HEK293 (cell line): ENCODE results near the gene ANTXR1.

Source experiments
- SETDB1 ChIP-seq: IDR thresholded peaks from one replicate; pipeline ENCODE4 v1.6.1; 2017; ENCODE audit warnings: mild to moderate bottlenecking, low read length, moderate library complexity, mixed read lengths; ENCODE audit not compliant: insufficient read length
- TCF7L2 ChIP-seq: IDR thresholded peaks from 2 replicates; pipeline ENCODE4 v1.6.1; 2011; ENCODE audit warnings: low read depth, mild to moderate bottlenecking, inconsistent platforms, low read length, moderate library complexity, borderline replicate concordance
- ZFHX2 ChIP-seq: fragments of 450-650 bp; formaldehyde crosslinking; conservative IDR thresholded peaks from 2 replicates; pipeline ENCODE4 v1.5.1; 2016; ENCODE audit warnings: missing biosample characterization, missing genetic modification characterization
- ZNF274 ChIP-seq, 2 experiments: fragments of 200-500 bp in 1 of 2; fragments of 450-650 bp in 1 of 2; sonication (Bioruptor generic) in 1 of 2; formaldehyde crosslinking in 1 of 2; IDR thresholded peaks; 2 replicates each; pipeline versions ENCODE4 v1.5.1 to v1.6.1; 2014 to 2016; ENCODE audit warnings: borderline replicate concordance in 1 of 2, inconsistent platforms in 1 of 2, low read length in 1 of 2, missing biosample characterization in 1 of 2, missing genetic modification characterization in 1 of 2
- ZNF335 ChIP-seq: fragments of 450-650 bp; formaldehyde crosslinking; conservative IDR thresholded peaks from 2 replicates; pipeline ENCODE4 v1.5.1; 2016; ENCODE audit warnings: missing biosample characterization, missing genetic modification characterization
- ZNF433 ChIP-seq: fragments of 450-650 bp; formaldehyde crosslinking; IDR thresholded peaks from 2 replicates; pipeline ENCODE4 v1.5.1; 2016; ENCODE audit warnings: missing biosample characterization, missing genetic modification characterization, low read depth
- ZNF48 ChIP-seq: fragments of 450-650 bp; formaldehyde crosslinking; IDR thresholded peaks from 2 replicates; pipeline ENCODE4 v1.5.1; 2016; ENCODE audit warnings: missing biosample characterization, missing genetic modification characterization
- ZNF658 ChIP-seq: fragments of 450-650 bp; formaldehyde crosslinking; IDR thresholded peaks from 2 replicates; pipeline ENCODE4; 2016; ENCODE audit warnings: missing biosample characterization, missing genetic modification characterization
- ZNF785 ChIP-seq: fragments of 450-650 bp; formaldehyde crosslinking; IDR thresholded peaks from 2 replicates; pipeline ENCODE4 v1.5.1; 2016; ENCODE audit warnings: missing biosample characterization, missing genetic modification characterization
- TF ChIP-seq, protein P1 (sequence below): fragments of 450-650 bp; formaldehyde crosslinking; IDR thresholded peaks from 2 replicates; pipeline ENCODE4 v1.5.1; 2016; ENCODE audit warnings: missing biosample characterization, missing genetic modification characterization
- TF ChIP-seq, protein P2 (sequence below): fragments of 450-650 bp; formaldehyde crosslinking; IDR thresholded peaks from 2 replicates; pipeline ENCODE4 v1.5.1; 2016; ENCODE audit warnings: missing biosample characterization, missing genetic modification characterization
- TF ChIP-seq, protein P3 (sequence below): fragments of 450-650 bp; formaldehyde crosslinking; IDR thresholded peaks from 2 replicates; pipeline ENCODE4 v1.5.1; 2016; ENCODE audit warnings: missing biosample characterization, missing genetic modification characterization

DNA sequence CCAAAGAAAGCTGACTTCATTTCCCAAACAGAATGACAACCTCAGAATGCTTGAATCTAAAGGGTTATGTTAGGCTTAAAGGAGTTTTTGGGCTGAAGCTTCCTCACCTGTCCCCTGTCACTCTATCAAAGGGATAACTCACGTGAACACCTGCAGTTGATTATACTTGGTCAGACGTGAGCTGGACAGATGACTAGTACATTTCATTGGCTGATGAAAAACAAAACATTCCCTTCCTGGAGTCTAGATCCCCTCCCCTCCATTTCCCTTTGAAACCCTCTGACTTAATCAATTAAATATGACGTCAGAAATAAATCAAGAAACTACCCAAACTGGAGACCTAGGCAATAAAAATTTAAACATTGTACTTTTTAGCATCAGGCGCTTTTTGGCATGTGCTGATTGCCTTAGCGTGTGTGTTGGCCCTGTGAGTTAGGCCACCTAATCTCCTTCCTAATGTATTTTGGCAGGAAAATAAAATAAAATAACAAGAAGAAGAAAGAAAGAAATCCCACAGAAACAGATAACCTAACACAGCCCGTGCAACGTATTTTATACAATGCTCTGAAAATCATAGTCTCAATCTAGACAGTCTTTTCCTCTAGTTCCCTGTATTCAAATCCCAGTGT, 159.0 kb downstream of the ANTXR1 start:
- TF ChIP-seq SETDB1 = no peak
- TF ChIP-seq, protein P1, sequence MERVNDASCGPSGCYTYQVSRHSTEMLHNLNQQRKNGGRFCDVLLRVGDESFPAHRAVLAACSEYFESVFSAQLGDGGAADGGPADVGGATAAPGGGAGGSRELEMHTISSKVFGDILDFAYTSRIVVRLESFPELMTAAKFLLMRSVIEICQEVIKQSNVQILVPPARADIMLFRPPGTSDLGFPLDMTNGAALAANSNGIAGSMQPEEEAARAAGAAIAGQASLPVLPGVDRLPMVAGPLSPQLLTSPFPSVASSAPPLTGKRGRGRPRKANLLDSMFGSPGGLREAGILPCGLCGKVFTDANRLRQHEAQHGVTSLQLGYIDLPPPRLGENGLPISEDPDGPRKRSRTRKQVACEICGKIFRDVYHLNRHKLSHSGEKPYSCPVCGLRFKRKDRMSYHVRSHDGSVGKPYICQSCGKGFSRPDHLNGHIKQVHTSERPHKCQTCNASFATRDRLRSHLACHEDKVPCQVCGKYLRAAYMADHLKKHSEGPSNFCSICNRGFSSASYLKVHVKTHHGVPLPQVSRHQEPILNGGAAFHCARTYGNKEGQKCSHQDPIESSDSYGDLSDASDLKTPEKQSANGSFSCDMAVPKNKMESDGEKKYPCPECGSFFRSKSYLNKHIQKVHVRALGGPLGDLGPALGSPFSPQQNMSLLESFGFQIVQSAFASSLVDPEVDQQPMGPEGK (tag by site-specific recombination) = no peak
- TF ChIP-seq, protein P2, sequence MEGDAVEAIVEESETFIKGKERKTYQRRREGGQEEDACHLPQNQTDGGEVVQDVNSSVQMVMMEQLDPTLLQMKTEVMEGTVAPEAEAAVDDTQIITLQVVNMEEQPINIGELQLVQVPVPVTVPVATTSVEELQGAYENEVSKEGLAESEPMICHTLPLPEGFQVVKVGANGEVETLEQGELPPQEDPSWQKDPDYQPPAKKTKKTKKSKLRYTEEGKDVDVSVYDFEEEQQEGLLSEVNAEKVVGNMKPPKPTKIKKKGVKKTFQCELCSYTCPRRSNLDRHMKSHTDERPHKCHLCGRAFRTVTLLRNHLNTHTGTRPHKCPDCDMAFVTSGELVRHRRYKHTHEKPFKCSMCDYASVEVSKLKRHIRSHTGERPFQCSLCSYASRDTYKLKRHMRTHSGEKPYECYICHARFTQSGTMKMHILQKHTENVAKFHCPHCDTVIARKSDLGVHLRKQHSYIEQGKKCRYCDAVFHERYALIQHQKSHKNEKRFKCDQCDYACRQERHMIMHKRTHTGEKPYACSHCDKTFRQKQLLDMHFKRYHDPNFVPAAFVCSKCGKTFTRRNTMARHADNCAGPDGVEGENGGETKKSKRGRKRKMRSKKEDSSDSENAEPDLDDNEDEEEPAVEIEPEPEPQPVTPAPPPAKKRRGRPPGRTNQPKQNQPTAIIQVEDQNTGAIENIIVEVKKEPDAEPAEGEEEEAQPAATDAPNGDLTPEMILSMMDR (tag by site-specific recombination) = no peak
- TF ChIP-seq, protein P3, sequence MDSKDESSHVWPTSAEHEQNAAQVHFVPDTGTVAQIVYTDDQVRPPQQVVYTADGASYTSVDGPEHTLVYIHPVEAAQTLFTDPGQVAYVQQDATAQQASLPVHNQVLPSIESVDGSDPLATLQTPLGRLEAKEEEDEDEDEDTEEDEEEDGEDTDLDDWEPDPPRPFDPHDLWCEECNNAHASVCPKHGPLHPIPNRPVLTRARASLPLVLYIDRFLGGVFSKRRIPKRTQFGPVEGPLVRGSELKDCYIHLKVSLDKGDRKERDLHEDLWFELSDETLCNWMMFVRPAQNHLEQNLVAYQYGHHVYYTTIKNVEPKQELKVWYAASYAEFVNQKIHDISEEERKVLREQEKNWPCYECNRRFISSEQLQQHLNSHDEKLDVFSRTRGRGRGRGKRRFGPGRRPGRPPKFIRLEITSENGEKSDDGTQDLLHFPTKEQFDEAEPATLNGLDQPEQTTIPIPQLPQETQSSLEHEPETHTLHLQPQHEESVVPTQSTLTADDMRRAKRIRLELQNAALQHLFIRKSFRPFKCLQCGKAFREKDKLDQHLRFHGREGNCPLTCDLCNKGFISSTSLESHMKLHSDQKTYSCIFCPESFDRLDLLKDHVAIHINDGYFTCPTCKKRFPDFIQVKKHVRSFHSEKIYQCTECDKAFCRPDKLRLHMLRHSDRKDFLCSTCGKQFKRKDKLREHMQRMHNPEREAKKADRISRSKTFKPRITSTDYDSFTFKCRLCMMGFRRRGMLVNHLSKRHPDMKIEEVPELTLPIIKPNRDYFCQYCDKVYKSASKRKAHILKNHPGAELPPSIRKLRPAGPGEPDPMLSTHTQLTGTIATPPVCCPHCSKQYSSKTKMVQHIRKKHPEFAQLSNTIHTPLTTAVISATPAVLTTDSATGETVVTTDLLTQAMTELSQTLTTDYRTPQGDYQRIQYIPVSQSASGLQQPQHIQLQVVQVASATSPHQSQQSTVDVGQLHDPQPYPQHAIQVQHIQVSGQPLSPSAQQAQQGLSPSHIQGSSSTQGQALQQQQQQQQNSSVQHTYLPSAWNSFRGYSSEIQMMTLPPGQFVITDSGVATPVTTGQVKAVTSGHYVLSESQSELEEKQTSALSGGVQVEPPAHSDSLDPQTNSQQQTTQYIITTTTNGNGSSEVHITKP (tag by site-specific recombination) = no peak
- no peak for TF ChIP-seq ZNF785
- TF ChIP-seq ZFHX2 = no peak
- no peak for TF ChIP-seq ZNF274 (IDR thresholded peaks at IDR 0.05; ENCODE audit: low read length)
- no peak for TF ChIP-seq ZNF274 (tag by site-specific recombination; IDR thresholded peaks at IDR 0.05; ENCODE audit: borderline replicate concordance)
- TF ChIP-seq ZNF48 (tag by site-specific recombination) = no peak
- TF ChIP-seq TCF7L2 = no peak
- no peak for TF ChIP-seq ZNF433 (tag by site-specific recombination)
- TF ChIP-seq ZNF658 (tag by site-specific recombination) = no peak
- TF ChIP-seq ZNF335 (tag by site-specific recombination) = no peak
